HG03432 (cell line): Measurements from ENCODE around the gene ARL17A.
"Not testable (repeated sequence)": the region's sequence is repeated elsewhere in the genome, so short reads cannot be mapped to it uniquely, and the experiment has no call there.

Source experiments
- ATAC-seq: cut with Tn5 transposase; IDR thresholded peaks from one replicate; pipeline ENCODE4 v1.9.1; 2021; ENCODE audit warnings: mild to moderate bottlenecking, moderate library complexity; ENCODE audit not compliant: unreplicated experiment

The ARL17A gene

GRCh38 chr17:46559155-46559554, 20.3 kb downstream of the ARL17A start:
- ATAC-seq, result not testable (repeated sequence)

DNA sequence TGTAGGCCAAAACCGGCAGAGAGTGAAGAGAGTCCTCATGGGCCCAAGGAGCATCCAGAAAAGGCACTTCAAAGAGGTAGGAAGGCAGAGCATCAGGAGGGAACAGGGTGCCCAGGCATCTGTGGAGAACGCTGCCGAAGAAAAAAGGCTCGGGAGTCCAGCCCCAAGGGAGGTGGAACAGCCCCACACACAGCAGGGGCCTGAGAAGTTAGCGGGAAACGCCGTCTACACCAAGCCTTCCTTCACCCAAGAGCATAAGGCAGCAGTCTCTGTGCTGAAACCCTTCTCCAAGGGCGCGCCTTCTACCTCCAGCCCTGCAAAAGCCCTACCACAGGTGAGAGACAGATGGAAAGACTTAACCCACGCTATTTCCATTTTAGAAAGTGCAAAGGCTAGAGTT, 30.9 kb downstream of the ARL17A start:
- not testable (repeated sequence) for ATAC-seq

GRCh38 chr17:46534716-46535115, 44.8 kb downstream of the ARL17A start:
- ATAC-seq, result not testable (repeated sequence)

DNA sequence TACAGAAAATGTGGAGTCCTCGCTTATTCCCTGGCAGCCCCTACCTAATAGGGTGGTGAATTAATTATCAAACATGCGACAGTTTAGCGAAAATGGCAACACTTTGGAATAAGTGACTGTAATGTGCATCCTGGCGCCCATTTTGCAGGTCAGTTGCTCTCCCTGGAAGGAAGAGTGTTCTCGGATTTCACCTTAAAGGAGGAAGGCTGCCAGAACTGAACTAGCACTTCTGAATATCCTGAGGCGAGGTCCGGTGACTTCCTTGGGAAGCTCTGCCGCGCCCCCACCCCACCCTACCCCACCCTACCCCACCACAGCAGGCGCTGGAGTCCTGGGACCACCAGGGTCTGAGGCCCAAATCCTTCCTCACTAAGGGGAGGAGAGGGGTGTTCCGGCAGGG, 67.3 kb downstream of the ARL17A start, which contains the start of gene LRRC37A2:
LRRC37A2 (plus strand) TSS at position 301 of the 400 bp plus-strand sequence. CDS start 245 bp downstream, outside the sequence.
- ATAC-seq, result not testable (repeated sequence)

DNA sequence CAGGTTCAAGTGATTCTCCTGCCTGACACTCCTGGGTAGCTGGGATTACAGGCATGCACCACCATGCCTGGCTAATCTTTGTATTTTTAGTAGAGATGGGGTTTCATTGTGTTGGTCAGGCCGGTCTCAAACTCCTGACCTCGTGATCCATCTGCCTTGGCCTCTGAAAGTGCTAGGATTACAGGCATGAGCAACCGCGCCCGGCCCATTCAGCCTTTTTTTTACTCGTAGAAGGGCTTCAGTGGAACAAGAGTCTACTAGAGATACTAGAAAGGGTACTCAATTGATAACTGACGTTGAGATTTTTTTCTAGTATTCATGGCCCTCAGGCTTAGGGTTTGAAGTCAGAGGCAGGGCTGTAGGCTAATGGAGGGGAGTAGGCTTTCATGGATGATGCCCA, 73.6 kb downstream of the ARL17A start:
- not testable (repeated sequence) for ATAC-seq

- not testable (repeated sequence) for ATAC-seq
Observed at GRCh38 chr17:46499437-46500139, 79.9 kb downstream of the ARL17A start.

- ATAC-seq, result not testable (repeated sequence)
Observed at GRCh38 chr17:46492021-46492420, 87.5 kb downstream of the ARL17A start.

DNA sequence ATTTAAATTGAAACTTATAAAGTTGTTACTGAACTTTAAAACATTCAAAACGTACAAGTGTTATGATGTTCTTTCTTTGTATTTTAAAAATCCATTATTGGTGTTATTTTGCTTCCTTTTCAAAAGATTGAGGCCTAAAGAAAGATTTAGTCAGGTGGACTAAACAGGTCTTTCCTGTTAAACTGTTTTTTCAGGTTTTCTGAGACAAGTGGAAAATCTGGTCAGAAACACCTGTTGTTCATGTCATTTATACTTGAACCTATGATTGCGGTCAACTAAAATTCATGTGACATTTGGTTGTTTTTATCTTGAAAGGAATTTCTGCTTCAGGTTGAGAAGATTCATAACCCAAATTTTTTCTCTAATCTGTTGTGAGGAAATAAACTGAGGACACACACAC, 98.2 kb downstream of the ARL17A start:
- not testable (repeated sequence) for ATAC-seq

DNA sequence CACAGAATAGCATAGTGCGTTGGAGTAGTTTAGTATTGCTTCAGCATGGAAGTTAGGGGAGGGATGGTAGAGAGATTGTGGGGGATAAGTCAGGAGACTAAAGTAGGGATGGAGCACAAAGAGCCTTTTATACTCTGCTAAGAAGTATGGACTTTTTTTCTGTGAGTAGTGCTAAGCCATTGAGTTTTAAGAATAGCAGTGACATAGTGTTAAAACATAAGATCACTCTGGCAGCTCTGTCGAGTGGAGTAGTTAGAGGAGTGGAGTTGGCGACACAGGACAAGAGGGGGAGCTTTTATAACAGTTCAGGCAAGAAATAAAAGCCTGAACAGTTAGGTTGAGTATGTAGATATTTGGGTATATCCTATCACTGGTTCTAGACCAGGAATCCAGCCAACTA, 100.7 kb downstream of the ARL17A start:
- not testable (repeated sequence) for ATAC-seq

DNA sequence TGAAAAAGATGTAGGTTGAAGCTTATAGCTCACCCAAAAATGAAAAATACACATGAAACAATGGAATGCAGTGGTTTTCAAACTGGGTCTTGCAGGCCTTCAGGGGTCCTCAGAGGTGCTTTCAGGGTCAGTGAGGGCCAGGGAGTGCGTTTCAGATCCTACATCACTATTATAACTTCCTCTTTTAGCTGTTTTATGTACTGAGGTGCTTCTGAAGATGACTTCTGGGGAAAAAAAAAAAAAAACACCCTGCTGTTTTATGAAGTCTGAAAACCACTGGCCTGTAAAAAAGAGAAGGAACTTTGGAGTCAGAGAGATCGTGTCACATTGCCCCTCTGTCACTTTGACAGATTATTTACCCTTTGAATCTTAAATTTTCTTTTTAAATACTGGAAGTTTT, 103.9 kb downstream of the ARL17A start:
- not testable (repeated sequence) for ATAC-seq

DNA sequence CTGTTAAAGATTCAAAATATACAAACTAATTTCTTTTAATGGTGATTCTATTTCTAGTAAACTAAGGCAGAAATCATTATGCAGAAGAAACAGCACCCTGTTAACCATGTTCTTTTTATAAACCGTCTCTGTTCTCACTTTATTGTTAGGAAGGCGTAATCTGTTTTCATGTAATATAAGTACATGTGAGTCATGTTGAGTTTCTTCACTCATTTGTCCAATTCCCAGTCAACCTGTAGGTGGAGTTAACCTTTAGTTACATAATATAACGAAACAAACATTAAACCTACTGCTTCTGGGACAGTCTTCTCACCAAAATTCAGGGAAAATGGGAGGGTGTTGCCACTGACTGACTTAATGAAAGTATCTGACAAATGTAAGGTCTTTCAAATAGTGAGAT, 105.0 kb downstream of the ARL17A start:
- not testable (repeated sequence) for ATAC-seq

DNA sequence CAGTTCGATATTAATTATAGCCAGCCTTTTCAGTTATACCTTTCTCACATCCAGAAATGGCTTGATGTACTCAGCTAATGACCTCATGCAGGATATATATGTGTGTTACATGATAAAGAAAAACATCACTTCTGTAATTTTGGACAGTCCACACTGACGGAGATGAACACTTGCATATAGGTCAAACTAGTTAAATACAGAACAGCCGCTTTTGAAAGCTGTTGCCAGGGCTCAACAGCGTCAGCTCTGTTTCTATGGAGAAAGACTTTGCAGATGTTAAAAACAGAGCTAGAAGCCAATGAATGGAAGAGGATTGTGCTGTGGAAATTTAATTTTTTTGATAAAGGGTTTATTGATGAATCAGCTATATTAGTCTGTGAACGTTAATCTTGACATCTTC, 111.9 kb downstream of the ARL17A start:
- not testable (repeated sequence) for ATAC-seq
